HG03520 (cell line): ENCODE measurements around the gene SYNPO2L.
"Not testable (repeated sequence)": the region's sequence is repeated elsewhere in the genome, so short reads cannot be mapped to it uniquely, and the experiment has no call there.

Experiments used
- ATAC-seq: cut with Tn5 transposase; IDR thresholded peaks from one replicate; pipeline ENCODE4 v1.9.1; 2021; ENCODE audit warnings: mild to moderate bottlenecking, moderate library complexity; ENCODE audit not compliant: unreplicated experiment

The SYNPO2L gene

DNA sequence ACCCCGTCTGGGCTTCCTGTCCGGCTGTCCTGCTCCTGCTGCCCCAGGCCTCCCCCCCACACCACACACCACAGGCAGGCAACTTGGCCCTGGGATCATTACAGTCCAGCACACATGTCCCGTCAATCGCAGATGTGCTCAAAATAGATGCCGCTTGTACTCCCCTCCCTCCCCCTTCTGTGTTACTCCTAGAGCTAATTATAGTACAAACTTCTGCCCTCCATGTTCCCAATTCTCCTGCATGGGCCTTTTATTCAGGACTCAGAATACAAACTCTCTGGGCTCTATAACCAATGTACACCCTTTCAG, at the start of gene SYNPO2L:
TSS of gene SYNPO2L (minus strand) at position 40 of the 309 bp plus-strand sequence. CDS start 107 bp downstream, outside the sequence.
- no peak for ATAC-seq

DNA sequence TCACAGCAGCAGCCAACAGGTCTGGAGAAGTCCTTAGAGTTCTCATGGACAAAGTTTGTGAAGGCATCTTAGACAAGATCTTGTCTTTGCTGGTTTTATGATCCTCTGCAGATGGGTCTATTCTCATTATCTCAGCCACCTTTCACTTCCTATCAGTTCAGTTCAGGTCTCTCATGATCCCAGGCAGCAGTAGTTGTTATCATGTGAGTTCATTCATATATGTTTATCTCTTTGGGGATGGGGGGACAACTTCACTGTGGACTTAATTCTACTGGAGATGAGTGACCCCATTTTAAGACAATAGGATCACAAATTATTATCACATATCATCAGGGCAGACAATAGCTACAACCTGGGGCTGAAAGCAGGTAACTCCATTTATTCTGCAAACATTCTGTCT, 48.1 kb upstream of the SYNPO2L start:
- not testable (repeated sequence) for ATAC-seq

- not testable (repeated sequence) for ATAC-seq
Measured at GRCh38 chr10:73698819-73699218, 43.0 kb upstream of the SYNPO2L start.

GRCh38 chr10:73697675-73698159, 41.9 kb upstream of the SYNPO2L start, which contains the start of gene AGAP5:
Gene AGAP5 (minus strand): TSS chr10:73698109. CDS start chr10:73697755, 354 bp downstream.
- ATAC-seq = not testable (repeated sequence)

GRCh38 chr10:73695302-73695701, 39.5 kb upstream of the SYNPO2L start:
- not testable (repeated sequence) for ATAC-seq

- not testable (repeated sequence) for ATAC-seq
Measured at GRCh38 chr10:73690755-73691154, 34.9 kb upstream of the SYNPO2L start.

DNA sequence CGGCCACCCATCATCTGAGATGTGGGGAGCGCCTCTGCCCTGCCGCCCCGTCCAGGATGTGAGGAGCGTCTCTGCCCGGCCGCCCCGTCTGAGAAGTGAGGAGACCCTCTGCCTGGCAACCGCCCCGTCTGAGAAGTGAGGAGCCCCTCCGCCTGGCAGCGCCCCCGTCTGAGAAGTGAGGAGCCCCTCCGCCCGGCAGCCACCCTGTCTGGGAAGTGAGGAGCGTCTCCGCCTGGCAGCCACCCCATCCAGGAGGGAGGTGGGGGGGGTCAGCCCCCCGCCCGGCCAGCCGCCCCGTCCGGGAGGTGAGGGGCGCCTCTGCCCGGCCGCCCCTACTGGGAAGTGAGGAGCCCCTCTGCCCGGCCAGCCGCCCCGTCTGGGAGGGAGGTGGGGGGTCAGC, 33.8 kb upstream of the SYNPO2L start:
- not testable (repeated sequence) for ATAC-seq

DNA sequence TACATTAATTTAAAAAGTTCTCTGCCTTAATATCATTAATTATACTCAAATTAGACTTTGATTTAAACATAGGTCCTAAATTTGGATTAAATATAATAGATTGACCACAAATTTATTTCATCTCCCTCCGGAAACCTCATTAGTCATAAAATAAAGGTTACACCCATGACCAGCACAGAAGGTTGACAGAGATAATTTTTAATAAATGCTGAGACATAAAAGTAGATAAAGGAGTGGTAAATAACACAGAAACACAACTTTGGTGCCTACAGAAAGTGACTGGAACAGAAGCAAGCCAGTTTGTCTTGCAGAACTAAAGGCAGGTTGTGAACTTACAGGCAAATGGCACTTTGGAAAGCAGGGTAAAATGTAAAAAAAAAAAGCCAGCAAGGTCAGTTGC, 31.8 kb upstream of the SYNPO2L start:
- ATAC-seq = not testable (repeated sequence)

DNA sequence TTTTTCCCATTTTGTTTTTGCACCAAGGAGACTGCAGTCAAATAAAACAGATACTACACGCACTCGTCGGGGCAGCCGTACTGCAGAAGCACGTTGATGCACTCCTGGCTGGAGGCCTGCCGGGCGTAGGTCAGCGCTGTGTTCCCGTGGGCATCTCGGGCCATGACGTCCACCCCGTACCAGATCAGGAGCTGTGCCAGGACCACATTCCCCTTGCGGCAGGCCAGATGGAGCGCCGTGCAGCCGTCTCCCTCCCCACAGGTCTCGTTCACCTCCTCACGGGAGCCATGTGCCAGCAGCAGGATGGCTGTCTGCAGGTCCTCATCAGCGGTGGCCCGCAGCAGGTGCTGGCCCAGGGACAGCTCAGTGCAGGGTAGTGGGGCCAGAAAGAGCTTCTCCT, 18.7 kb upstream of the SYNPO2L start:
- ATAC-seq = not testable (repeated sequence)

DNA sequence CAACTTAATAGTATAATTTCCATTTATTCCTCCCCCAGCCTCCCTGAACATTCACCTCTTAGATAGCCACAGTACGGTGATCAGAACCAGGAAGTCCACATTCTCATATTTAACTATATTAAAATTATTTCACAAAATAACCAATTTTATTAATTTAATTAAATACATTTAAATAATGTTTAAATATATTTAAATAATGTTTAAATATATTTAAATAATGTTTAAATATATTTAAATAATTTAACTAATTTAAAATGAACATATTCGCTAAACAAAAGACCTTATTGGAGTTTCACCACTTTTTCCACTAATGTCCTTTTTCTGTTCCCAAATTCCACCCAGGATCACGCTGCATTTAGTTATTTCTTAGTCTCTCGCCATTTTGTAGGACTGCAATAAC, 12.5 kb upstream of the SYNPO2L start:
- ATAC-seq = not testable (repeated sequence)

GRCh38 chr10:73666153-73666809, 10.5 kb upstream of the SYNPO2L start:
- not testable (repeated sequence) for ATAC-seq

DNA sequence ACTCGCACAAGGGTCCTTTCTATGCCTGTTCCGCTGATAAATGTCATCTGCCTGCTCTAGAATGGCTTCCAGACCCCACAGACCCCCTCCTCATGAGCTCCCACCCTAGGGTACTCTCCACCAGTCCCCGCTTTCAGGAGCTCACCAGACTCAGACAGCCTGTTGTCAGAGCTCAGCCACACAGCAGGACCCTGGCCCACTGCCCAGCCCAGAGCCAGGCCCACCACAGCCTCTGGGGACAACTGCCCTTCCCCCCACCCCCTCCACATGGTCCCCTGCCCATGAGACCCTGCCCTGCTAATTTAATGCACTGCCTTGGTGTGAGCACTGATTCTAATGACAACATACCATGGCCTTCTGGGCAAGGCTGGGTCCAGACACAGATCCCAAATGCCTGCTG, 9.8 kb upstream of the SYNPO2L start:
- ATAC-seq = not testable (repeated sequence)

DNA sequence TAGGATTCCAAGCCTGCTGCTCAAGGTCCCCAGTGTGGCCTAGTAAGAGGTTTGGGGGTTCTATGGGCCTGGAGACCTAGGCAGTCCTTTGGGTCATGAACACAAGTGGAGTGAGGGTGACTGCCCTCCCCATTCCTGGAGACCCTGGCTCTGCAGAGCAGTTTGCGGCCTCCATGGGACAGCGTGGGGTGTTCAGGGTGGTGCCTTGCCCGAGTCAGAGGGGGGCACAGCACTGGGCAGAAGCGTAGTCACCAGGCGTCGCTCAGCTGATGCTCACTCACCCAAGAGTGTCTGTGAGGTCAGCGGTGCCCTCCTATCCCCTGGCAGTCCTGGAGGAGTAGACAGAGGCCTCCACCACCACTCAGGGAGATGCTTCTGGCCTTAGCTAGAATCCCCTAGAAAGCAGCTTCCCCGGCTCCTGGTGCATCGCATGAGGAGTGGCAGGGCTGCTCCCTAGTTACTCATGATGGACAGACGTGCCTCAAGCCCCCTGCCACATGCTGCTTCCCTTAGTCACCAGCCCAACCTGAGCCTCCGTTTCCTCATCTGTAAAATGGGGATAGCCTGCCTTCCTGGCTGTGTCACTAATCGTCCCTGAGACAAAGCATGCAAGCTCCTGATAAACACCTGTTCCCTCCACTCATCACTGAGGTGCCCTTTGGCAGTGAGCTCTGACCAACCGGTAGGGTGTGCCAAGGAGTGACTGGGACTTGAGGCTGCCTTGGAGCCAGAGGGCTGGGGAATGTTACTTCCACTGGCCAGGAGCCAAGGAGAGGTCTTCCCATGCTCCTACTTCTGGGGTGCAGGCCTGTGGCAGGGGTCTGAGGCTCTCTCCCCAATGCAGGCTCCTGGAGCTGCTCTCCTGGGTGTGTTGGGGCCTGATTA, 8.6 kb upstream of the SYNPO2L start:
- not testable (repeated sequence) for ATAC-seq

DNA sequence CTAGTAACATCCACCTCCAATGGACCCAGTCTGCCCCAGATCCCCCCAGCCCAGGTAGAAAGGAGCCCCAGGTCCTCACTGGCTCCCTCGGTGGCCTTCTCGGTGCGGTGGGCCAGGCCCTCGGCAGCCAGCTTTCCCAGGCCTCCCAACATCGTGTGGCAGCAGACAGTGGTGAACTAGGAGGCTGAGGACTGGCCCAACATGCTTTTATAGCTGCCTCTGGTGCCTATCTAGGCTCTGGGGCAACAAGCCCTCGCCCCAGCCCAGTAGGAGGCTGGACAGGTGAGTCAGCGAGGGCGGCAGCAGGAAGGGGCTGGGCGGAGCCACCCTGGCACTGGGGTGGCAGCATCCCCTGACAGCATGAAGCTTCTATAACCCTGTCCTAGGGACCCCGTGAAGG, 7.8 kb upstream of the SYNPO2L start:
- ATAC-seq = not testable (repeated sequence)

DNA sequence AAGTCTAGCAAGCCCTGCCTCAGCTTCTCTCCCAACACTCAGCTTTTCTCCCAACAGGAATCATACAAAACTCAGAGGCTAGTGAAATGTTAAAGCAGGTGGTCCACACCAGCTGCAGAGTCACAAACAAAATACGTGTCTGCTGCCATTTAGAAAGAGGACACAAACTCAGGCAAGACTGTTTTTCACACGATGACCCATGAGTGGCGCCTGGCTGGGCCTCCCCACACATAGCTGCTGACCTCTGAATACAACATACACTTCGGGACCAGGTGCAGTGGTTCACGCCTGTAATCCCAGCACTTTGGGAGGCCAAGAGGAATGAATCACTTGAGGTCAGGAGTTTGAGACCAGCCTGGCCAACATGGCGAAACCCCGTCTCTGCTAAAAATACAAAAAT, 6.9 kb upstream of the SYNPO2L start:
- not testable (repeated sequence) for ATAC-seq

- no peak for ATAC-seq
Measured at GRCh38 chr10:73655257-73655989, 406 bp downstream of the SYNPO2L start.

DNA sequence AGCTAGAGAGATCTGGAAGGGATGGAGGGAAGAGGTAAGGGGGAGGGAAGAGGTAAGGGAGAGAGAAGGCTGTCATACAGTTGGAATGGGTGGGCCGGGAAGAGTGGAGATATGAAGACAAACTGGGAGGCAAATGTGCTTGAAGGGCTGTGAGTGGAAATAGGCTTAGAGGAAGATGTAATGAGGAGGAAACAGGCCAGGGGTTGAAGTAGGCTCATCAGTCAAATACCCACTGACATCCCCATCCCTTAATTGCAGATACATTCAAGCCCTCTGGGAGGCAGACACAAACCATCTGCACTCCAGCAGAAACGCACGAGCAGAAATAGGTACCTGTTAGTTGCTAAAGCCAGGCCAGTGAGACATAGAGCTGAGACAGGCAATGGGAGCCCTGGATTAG, 2.1 kb downstream of the SYNPO2L start:
- ATAC-seq = no peak

DNA sequence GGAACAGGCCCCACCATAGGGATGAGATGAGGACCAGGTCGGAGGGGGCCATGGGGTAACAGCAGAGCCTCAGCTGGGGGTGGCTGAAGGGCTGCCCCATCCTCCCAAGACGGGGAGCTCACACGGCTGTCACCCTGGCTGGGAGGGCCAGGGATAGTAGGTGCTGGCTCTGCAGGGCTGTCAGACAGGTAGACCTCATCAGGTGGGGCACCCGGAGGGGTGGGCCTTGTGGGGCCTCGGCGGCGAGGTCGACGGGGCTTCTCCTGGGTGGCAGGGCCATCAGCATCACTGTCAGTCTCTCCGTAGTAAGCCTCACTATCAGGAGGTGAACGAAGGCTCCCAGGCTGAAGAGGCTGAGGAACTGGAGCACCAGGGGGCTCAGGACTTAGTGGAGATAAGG, 2.6 kb downstream of the SYNPO2L start:
- ATAC-seq = no peak

- ATAC-seq = no peak
Measured at GRCh38 chr10:73650537-73651331, 5.1 kb downstream of the SYNPO2L start.

GRCh38 chr10:73649876-73650536, 5.8 kb downstream of the SYNPO2L start:
- no peak for ATAC-seq
